ENCODE results near the gene C22orf42.
"Not testable (repeated sequence)": the region's sequence is repeated elsewhere in the genome, so short reads cannot be mapped to it uniquely, and the experiment has no call there.

The C22orf42 gene

GRCh38 chr22:32199961-32200360 is 40.9 kb upstream of the C22orf42 start:
- no peak for DNase-seq (ENCODE audit: extremely low read depth, low read depth)
- no peak for TF ChIP-seq CTCF (IDR thresholded peaks at IDR 0.05; ENCODE audit: low read depth, low read length)

GRCh38 chr22:32199341-32199740 is 40.2 kb upstream of the C22orf42 start:
- no peak for TF ChIP-seq CTCF (IDR thresholded peaks at IDR 0.05; ENCODE audit: low read depth, low read length)
- no peak for DNase-seq (ENCODE audit: extremely low read depth, low read depth)

GRCh38 chr22:32197553-32198226 is 38.6 kb upstream of the C22orf42 start:
- not testable (repeated sequence) for DNase-seq (ENCODE audit: extremely low read depth, low read depth)

- not testable (repeated sequence) for DNase-seq (ENCODE audit: extremely low read depth, low read depth)
These were observed 36.8 kb upstream of the C22orf42 start for GRCh38 chr22:32195900-32196299.

GRCh38 chr22:32193346-32193745 is 34.2 kb upstream of the C22orf42 start:
- not testable (repeated sequence) for DNase-seq (ENCODE audit: extremely low read depth, low read depth)

- not testable (repeated sequence) for DNase-seq (ENCODE audit: extremely low read depth, low read depth)
These were observed 31.9 kb upstream of the C22orf42 start for GRCh38 chr22:32191021-32191420.

- no peak for TF ChIP-seq CTCF (IDR thresholded peaks at IDR 0.05; ENCODE audit: low read depth, low read length)
- DNase-seq (ENCODE audit: extremely low read depth, low read depth) = no peak
These were observed 26.7 kb upstream of the C22orf42 start for GRCh38 chr22:32185821-32186220.

GRCh38 chr22:32183625-32184024 is 24.5 kb upstream of the C22orf42 start:
- DNase-seq (ENCODE audit: extremely low read depth, low read depth) = no peak
- no peak for TF ChIP-seq CTCF (IDR thresholded peaks at IDR 0.05; ENCODE audit: low read depth, low read length)

- DNase-seq (ENCODE audit: extremely low read depth, low read depth) = no peak
- no peak for TF ChIP-seq CTCF (IDR thresholded peaks at IDR 0.05; ENCODE audit: low read depth, low read length)
These were observed 21.9 kb upstream of the C22orf42 start for GRCh38 chr22:32181043-32181442.

Data from AG09319 (cell line).